WTC11 (cell line): Measurements from ENCODE around the gene NAGA. TPM values are rescaled to one million over a fixed set of nuclear protein-coding genes. Genes with fewer than 3 reads are reported as not detected.

Experiments used
- ATF1 ChIP-seq: sonication (generic); formaldehyde crosslinking; IDR thresholded peaks from 2 replicates; pipeline ENCODE4 v1.8.1; 2023; ENCODE audit warnings: mild to moderate bottlenecking, moderate library complexity, missing genetic modification reagents
- FOXK1 ChIP-seq: sonication (generic); formaldehyde crosslinking; IDR thresholded peaks from 2 replicates; pipeline ENCODE4 v1.8.0; 2022; ENCODE audit warnings: mild to moderate bottlenecking, moderate library complexity, missing genetic modification reagents
- HMGA2 ChIP-seq: fragments of 250-450 bp; sonication (Bioruptor Pico); IDR thresholded peaks from 2 replicates; pipeline ENCODE4 v1.4.0; 2021; ENCODE audit warnings: mild to moderate bottlenecking, moderate library complexity
- NFATC4 ChIP-seq: fragments of 250-450 bp; sonication (Bioruptor Pico); IDR thresholded peaks from 2 replicates; pipeline ENCODE4 v1.9.0; 2021; ENCODE audit warnings: mild to moderate bottlenecking
- NR3C1 ChIP-seq: sonication (generic); formaldehyde crosslinking; conservative IDR thresholded peaks from 2 replicates; pipeline ENCODE4 v1.8.1; 2023; ENCODE audit warnings: low read depth, mild to moderate bottlenecking, missing genetic modification reagents
- OVOL2 ChIP-seq: fragments of 250-450 bp; sonication (Bioruptor Pico); IDR thresholded peaks from 2 replicates; pipeline ENCODE4 v1.9.0; 2021; ENCODE audit warnings: mild to moderate bottlenecking, borderline replicate concordance
- PRRX2 ChIP-seq: fragments of 250-450 bp; sonication (Bioruptor Pico); IDR thresholded peaks from 2 replicates; pipeline ENCODE4 v1.8.0; 2021; ENCODE audit warnings: mild to moderate bottlenecking
- RELA ChIP-seq: sonication (generic); formaldehyde crosslinking; IDR thresholded peaks from 2 replicates; pipeline ENCODE4 v1.8.1; 2022; ENCODE audit warnings: missing genetic modification reagents, mild to moderate bottlenecking, borderline replicate concordance
- SMAD3 ChIP-seq: sonication (generic); formaldehyde crosslinking; IDR thresholded peaks from 2 replicates; pipeline ENCODE4 v1.8.0; 2022; ENCODE audit warnings: missing genetic modification reagents, mild to moderate bottlenecking, borderline replicate concordance
- SMAD4 ChIP-seq: sonication (generic); formaldehyde crosslinking; IDR thresholded peaks from 2 replicates; pipeline ENCODE4 v1.8.0; 2022; ENCODE audit warnings: mild to moderate bottlenecking, missing genetic modification reagents
- SOX15 ChIP-seq: fragments of 250-450 bp; sonication (Bioruptor Pico); IDR thresholded peaks from 2 replicates; pipeline ENCODE4 v1.9.0; 2021; ENCODE audit warnings: mild to moderate bottlenecking
- TEAD4 ChIP-seq: sonication (generic); formaldehyde crosslinking; IDR thresholded peaks from 2 replicates; pipeline ENCODE4 v1.8.0; 2022; ENCODE audit warnings: mild to moderate bottlenecking, missing genetic modification reagents
- TP53 ChIP-seq: sonication (generic); formaldehyde crosslinking; IDR thresholded peaks from 2 replicates; pipeline ENCODE4 v1.8.1; 2023; ENCODE audit warnings: mild to moderate bottlenecking, missing genetic modification reagents
- ZBTB21 ChIP-seq: sonication (generic); formaldehyde crosslinking; IDR thresholded peaks from 2 replicates; pipeline ENCODE4 v1.8.1; 2023; ENCODE audit warnings: mild to moderate bottlenecking, missing genetic modification reagents, borderline replicate concordance
- ZNF232 ChIP-seq: sonication (generic); formaldehyde crosslinking; IDR thresholded peaks from 2 replicates; pipeline ENCODE4 v1.8.0; 2022; ENCODE audit warnings: mild to moderate bottlenecking, missing genetic modification reagents
- ZNF263 ChIP-seq: sonication (generic); formaldehyde crosslinking; IDR thresholded peaks from 2 replicates; pipeline ENCODE4 v1.8.1; 2022; ENCODE audit warnings: low read depth, mild to moderate bottlenecking, moderate library complexity, missing genetic modification reagents
- ZNF416 ChIP-seq: fragments of 250-450 bp; sonication (Bioruptor Pico); IDR thresholded peaks from 2 replicates; pipeline ENCODE4 v1.9.0; 2021; ENCODE audit warnings: mild to moderate bottlenecking, inconsistent platforms
- ZNF423 ChIP-seq: fragments of 250-450 bp; sonication (Bioruptor Pico); IDR thresholded peaks from 2 replicates; pipeline ENCODE4 v2.1.2; 2022; ENCODE audit warnings: mild to moderate bottlenecking, moderate library complexity
- total RNA-seq: library from RNA; stranded (reverse); gene quantifications from 3 replicates; pipeline ENCODE4 v1.2.3, GENCODE V29; 2021
- TF ChIP-seq, protein P1 (sequence below): sonication (generic); formaldehyde crosslinking; IDR thresholded peaks from 2 replicates; pipeline ENCODE4 v1.8.0; 2022; ENCODE audit warnings: mild to moderate bottlenecking, missing genetic modification reagents
- TF ChIP-seq, protein P2 (sequence below): sonication (generic); formaldehyde crosslinking; IDR thresholded peaks from 2 replicates; pipeline ENCODE4 v1.8.1; 2022; ENCODE audit warnings: low read depth, mild to moderate bottlenecking, moderate library complexity, missing genetic modification reagents, borderline replicate concordance
- TF ChIP-seq, protein P3 (sequence below): sonication (generic); formaldehyde crosslinking; IDR thresholded peaks from 2 replicates; pipeline ENCODE4 v1.8.1; 2023; ENCODE audit warnings: mild to moderate bottlenecking, missing genetic modification reagents, moderate library complexity
- TF ChIP-seq, protein P4 (sequence below): fragments of 250-450 bp; sonication (Bioruptor Pico); IDR thresholded peaks from 2 replicates; pipeline ENCODE4 v1.9.0; 2021; ENCODE audit warnings: mild to moderate bottlenecking
- TF ChIP-seq, protein P5 (sequence below): sonication (generic); formaldehyde crosslinking; IDR thresholded peaks from 2 replicates; pipeline ENCODE4 v1.8.1; 2022; ENCODE audit warnings: mild to moderate bottlenecking, moderate library complexity, missing genetic modification reagents
- TF ChIP-seq, protein P6 (sequence below): fragments of 250-450 bp; sonication (Bioruptor Pico); IDR thresholded peaks from 2 replicates; pipeline ENCODE4 v1.9.0; 2021; ENCODE audit warnings: moderate library complexity, mild to moderate bottlenecking, inconsistent platforms, borderline replicate concordance
- TF ChIP-seq, protein P7 (sequence below): sonication (generic); formaldehyde crosslinking; IDR thresholded peaks from 2 replicates; pipeline ENCODE4 v1.8.1; 2023; ENCODE audit warnings: mild to moderate bottlenecking, missing genetic modification reagents, moderate library complexity
- TF ChIP-seq, protein P8 (sequence below): sonication (generic); formaldehyde crosslinking; IDR thresholded peaks from 2 replicates; pipeline ENCODE4 v1.8.1; 2022; ENCODE audit warnings: missing genetic modification reagents, borderline replicate concordance
- TF ChIP-seq, protein P9 (sequence below): fragments of 250-450 bp; sonication (Bioruptor Pico); IDR thresholded peaks from 2 replicates; pipeline ENCODE4 v2.1.2; 2022; ENCODE audit warnings: mild to moderate bottlenecking, moderate library complexity

NAGA gene
- total RNA-seq, 1 experiment from 2014 or later: 19.4 TPM

DNA sequence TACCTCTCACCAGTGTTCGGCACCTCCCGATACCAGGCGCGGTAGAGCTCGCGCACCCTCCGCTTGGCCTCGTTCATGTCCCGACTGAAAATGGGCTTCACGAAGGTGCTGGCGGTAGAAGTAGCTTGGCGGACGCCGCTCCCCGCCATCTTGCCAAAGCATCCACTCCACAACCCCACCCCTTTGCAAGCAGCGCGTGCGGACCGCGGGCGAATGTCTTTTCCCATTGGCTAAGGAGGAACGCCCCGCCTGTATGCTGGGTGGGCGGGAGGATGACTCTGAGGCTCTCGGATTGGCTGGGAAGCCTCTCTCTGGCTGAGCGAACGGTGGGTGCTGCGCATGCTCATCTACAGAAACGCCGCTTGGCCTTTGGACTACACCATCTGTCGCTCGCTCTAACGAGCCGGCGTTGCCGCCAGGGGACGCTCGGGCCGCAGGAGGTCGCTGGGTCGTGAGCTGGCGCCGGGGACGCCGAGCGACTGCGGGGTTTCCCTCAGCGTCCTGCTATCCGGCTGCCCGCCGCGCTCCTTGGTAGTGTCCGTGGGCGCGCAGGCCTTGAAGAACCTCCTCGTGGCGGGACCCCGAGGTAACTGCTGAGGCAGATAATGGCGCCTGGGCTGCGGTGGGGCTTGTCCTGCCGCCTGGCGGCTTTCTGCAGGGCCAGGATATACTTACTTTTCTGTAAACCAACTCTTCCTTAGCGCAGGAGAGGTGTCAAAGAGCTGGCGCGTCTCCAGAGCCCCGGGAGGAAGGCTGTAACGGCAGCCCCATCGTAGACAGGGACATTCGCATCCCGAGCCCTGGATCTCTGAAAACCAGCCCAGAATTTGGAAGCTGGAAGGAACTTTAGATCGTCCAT, 20.2 kb upstream of the NAGA start, which contains the start of gene NDUFA6 (continued):
- TF ChIP-seq, protein P1, sequence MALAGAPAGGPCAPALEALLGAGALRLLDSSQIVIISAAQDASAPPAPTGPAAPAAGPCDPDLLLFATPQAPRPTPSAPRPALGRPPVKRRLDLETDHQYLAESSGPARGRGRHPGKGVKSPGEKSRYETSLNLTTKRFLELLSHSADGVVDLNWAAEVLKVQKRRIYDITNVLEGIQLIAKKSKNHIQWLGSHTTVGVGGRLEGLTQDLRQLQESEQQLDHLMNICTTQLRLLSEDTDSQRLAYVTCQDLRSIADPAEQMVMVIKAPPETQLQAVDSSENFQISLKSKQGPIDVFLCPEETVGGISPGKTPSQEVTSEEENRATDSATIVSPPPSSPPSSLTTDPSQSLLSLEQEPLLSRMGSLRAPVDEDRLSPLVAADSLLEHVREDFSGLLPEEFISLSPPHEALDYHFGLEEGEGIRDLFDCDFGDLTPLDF (CRISPR knock-in tag): no peak
- TF ChIP-seq, protein P2, sequence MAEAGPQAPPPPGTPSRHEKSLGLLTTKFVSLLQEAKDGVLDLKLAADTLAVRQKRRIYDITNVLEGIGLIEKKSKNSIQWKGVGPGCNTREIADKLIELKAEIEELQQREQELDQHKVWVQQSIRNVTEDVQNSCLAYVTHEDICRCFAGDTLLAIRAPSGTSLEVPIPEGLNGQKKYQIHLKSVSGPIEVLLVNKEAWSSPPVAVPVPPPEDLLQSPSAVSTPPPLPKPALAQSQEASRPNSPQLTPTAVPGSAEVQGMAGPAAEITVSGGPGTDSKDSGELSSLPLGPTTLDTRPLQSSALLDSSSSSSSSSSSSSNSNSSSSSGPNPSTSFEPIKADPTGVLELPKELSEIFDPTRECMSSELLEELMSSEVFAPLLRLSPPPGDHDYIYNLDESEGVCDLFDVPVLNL (CRISPR knock-in tag): no peak; the same call in 1 of the 2 replicates
- TF ChIP-seq, protein P3, sequence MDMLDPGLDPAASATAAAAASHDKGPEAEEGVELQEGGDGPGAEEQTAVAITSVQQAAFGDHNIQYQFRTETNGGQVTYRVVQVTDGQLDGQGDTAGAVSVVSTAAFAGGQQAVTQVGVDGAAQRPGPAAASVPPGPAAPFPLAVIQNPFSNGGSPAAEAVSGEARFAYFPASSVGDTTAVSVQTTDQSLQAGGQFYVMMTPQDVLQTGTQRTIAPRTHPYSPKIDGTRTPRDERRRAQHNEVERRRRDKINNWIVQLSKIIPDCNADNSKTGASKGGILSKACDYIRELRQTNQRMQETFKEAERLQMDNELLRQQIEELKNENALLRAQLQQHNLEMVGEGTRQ (CRISPR knock-in tag): no peak; the same call in 1 of the 2 replicates
- TF ChIP-seq SMAD3 (CRISPR knock-in tag) (peak; percentile 18; the same call in 1 of the 2 replicates), HMGA2 (CRISPR knock-in tag) (no peak), SMAD4 (peak; percentile 13; the same call in 1 of the 2 replicates), OVOL2 (CRISPR knock-in tag) (no peak), RELA (no peak), ATF1 (CRISPR knock-in tag) (0 out of 2 replicates have a peak, but pooled peaks have one; percentile 0), ZNF423 (CRISPR knock-in tag) (no peak), TP53 (CRISPR knock-in tag) (no peak), ZNF263 (CRISPR knock-in tag) (no peak), ZNF232 (CRISPR knock-in tag) (no peak), SOX15 (CRISPR knock-in tag) (no peak), ZNF416 (CRISPR knock-in tag) (no peak), TEAD4 (peak; percentile 14; the same call in 1 of the 2 replicates), NFATC4 (CRISPR knock-in tag) (no peak; the same call in 1 of the 2 replicates), ZBTB21 (CRISPR knock-in tag) (no peak), NR3C1 (no peak), PRRX2 (CRISPR knock-in tag) (no peak), FOXK1 (CRISPR knock-in tag) (0 out of 2 replicates have a peak, but pooled peaks have one; percentile 9)
- TF ChIP-seq, protein P4, sequence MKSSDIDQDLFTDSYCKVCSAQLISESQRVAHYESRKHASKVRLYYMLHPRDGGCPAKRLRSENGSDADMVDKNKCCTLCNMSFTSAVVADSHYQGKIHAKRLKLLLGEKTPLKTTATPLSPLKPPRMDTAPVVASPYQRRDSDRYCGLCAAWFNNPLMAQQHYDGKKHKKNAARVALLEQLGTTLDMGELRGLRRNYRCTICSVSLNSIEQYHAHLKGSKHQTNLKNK: no peak
- TF ChIP-seq, protein P5, sequence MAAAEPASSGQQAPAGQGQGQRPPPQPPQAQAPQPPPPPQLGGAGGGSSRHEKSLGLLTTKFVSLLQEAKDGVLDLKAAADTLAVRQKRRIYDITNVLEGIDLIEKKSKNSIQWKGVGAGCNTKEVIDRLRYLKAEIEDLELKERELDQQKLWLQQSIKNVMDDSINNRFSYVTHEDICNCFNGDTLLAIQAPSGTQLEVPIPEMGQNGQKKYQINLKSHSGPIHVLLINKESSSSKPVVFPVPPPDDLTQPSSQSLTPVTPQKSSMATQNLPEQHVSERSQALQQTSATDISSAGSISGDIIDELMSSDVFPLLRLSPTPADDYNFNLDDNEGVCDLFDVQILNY: no peak; the same call in none of the 2 replicates
- TF ChIP-seq, protein P6, sequence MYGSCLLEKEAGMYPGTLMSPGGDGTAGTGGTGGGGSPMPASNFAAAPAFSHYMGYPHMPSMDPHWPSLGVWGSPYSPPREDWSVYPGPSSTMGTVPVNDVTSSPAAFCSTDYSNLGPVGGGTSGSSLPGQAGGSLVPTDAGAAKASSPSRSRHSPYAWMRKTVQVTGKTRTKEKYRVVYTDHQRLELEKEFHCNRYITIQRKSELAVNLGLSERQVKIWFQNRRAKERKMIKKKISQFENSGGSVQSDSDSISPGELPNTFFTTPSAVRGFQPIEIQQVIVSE: no peak
- TF ChIP-seq, protein P7, sequence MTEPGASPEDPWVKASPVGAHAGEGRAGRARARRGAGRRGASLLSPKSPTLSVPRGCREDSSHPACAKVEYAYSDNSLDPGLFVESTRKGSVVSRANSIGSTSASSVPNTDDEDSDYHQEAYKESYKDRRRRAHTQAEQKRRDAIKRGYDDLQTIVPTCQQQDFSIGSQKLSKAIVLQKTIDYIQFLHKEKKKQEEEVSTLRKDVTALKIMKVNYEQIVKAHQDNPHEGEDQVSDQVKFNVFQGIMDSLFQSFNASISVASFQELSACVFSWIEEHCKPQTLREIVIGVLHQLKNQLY (CRISPR knock-in tag): no peak
- TF ChIP-seq, protein P8, sequence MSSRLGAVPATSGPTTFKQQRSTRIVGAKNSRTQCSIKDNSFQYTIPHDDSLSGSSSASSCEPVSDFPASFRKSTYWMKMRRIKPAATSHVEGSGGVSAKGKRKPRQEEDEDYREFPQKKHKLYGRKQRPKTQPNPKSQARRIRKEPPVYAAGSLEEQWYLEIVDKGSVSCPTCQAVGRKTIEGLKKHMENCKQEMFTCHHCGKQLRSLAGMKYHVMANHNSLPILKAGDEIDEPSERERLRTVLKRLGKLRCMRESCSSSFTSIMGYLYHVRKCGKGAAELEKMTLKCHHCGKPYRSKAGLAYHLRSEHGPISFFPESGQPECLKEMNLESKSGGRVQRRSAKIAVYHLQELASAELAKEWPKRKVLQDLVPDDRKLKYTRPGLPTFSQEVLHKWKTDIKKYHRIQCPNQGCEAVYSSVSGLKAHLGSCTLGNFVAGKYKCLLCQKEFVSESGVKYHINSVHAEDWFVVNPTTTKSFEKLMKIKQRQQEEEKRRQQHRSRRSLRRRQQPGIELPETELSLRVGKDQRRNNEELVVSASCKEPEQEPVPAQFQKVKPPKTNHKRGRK (CRISPR knock-in tag): no peak
- TF ChIP-seq, protein P9, sequence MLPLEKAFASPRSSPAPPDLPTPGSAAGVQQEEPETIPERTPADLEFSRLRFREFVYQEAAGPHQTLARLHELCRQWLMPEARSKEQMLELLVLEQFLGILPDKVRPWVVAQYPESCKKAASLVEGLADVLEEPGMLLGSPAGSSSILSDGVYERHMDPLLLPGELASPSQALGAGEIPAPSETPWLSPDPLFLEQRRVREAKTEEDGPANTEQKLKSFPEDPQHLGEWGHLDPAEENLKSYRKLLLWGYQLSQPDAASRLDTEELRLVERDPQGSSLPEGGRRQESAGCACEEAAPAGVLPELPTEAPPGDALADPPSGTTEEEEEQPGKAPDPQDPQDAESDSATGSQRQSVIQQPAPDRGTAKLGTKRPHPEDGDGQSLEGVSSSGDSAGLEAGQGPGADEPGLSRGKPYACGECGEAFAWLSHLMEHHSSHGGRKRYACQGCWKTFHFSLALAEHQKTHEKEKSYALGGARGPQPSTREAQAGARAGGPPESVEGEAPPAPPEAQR: no peak
